MM.1S (cell line): Measurements from ENCODE around the gene POLR2J2.
"Not testable (repeated sequence)": the region's sequence is repeated elsewhere in the genome, so short reads cannot be mapped to it uniquely, and the experiment has no call there.

ENCODE experiments used
- DNase-seq: peaks from one replicate; pipeline ENCODE4 v3.0.0-alpha.2; 2015
- H2AFZ ChIP-seq: fragments of 300-600 bp; sonication (generic); 2 replicates; pipeline ENCODE4 v1.6.0; 2016; ENCODE audit warnings: antibody characterized with exemption, low read length
- H3F3A ChIP-seq: fragments of 300-600 bp; sonication (generic); 2 replicates; pipeline ENCODE4 v1.6.1; 2016; ENCODE audit warnings: mild to moderate bottlenecking, antibody characterized with exemption, low read length, moderate library complexity, mixed read lengths; ENCODE audit not compliant: insufficient read depth
- H3K27ac ChIP-seq: fragments of 300-600 bp; sonication (generic); 2 replicates; pipeline ENCODE4 v1.5.1; 2016; ENCODE audit warnings: mild to moderate bottlenecking, low read length
- H3K27me3 ChIP-seq: fragments of 300-600 bp; sonication (generic); replicated peaks from 2 replicates; pipeline ENCODE4 v1.6.0; 2016; ENCODE audit warnings: low read length; ENCODE audit not compliant: insufficient read depth
- H3K36me3 ChIP-seq: fragments of 300-600 bp; sonication (generic); replicated peaks from 2 replicates; pipeline ENCODE4 v1.6.1; 2016; ENCODE audit warnings: mild to moderate bottlenecking, low read length, mixed read lengths; ENCODE audit not compliant: insufficient read depth
- H3K4me1 ChIP-seq: fragments of 300-600 bp; sonication (generic); 2 replicates; pipeline ENCODE4 v1.6.1; 2016; ENCODE audit warnings: low read length, mixed read lengths
- H3K4me2 ChIP-seq: fragments of 300-600 bp; sonication (generic); 2 replicates; pipeline ENCODE4 v1.6.0; 2016; ENCODE audit warnings: low read depth, low read length
- H3K4me3 ChIP-seq: fragments of 300-600 bp; sonication (generic); 2 replicates; pipeline ENCODE4 v1.5.1; 2016; ENCODE audit warnings: low read length, mixed read lengths
- H3K79me2 ChIP-seq: fragments of 300-600 bp; sonication (generic); 2 replicates; pipeline ENCODE4 v1.6.1; 2016; ENCODE audit warnings: mixed run types, low read length, mixed read lengths
- H3K9ac ChIP-seq: fragments of 300-600 bp; sonication (generic); 2 replicates; pipeline ENCODE4 v1.6.1; 2016; ENCODE audit warnings: low read length, mixed read lengths
- H3K9me2 ChIP-seq: fragments of 300-600 bp; sonication (generic); replicated peaks from 2 replicates; pipeline ENCODE4 v1.6.1; 2016; ENCODE audit warnings: mild to moderate bottlenecking, low read length, mixed read lengths; ENCODE audit not compliant: insufficient read depth
- H3K9me3 ChIP-seq: fragments of 300-600 bp; sonication (generic); replicated peaks from 2 replicates; pipeline ENCODE4 v1.6.1; 2016; ENCODE audit warnings: mild to moderate bottlenecking, low read length, mixed read lengths; ENCODE audit not compliant: insufficient read depth
- H4K20me1 ChIP-seq: fragments of 300-600 bp; sonication (generic); 2 replicates; pipeline ENCODE4 v1.6.1; 2016; ENCODE audit warnings: mild to moderate bottlenecking, low read length, moderate library complexity, mixed read lengths; ENCODE audit not compliant: insufficient read depth

Gene POLR2J2

DNA sequence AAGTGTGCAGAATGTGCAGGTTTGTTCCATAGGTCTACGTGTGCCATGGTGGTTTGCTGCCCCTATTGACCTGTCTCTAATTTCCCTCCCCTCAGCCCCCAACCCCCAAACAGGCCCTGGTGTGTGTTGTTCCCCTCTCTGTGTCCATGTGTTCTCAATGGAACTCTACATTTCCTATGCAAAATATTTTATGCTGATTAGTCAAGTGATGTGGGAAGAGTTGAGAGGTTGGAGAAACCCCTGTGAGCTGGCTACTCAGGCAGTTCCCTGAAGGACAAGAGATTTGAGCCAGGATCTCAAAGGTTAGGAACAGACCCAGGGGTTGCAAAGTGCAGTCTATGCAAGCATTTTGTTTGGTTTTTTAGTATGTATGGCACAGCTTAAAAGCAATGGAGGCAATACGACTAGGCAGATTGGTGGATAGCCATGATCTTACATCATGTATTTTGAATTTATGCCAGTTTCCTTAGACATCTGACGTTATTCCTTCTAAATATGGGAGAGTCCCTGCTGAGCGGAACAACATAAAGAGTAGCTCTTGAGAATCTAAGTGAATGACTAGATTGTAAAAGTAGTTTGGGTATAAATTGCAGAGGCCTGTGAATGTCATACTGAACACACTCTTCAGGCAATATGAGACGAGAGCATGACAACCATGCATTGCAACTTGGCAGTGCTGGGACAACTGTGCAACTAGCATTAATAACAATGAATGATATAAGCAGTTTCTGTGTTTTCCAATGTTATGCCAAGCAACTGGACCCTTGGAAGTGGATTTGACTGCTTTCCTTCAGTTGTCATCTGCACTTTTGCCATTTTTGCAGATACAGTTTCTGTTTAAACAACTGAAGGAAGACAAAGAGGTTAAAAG, 26.4 kb upstream of the POLR2J2 start:
- not testable (repeated sequence) for DNase-seq, H2AFZ ChIP-seq, H3K9me3 ChIP-seq, H3K27me3 ChIP-seq, H3K9me2 ChIP-seq, H3K9ac ChIP-seq, H3K4me3 ChIP-seq, H3K4me1 ChIP-seq, H3K4me2 ChIP-seq, H4K20me1 ChIP-seq, H3K36me3 ChIP-seq, H3F3A ChIP-seq, H3K27ac ChIP-seq, H3K79me2 ChIP-seq

DNA sequence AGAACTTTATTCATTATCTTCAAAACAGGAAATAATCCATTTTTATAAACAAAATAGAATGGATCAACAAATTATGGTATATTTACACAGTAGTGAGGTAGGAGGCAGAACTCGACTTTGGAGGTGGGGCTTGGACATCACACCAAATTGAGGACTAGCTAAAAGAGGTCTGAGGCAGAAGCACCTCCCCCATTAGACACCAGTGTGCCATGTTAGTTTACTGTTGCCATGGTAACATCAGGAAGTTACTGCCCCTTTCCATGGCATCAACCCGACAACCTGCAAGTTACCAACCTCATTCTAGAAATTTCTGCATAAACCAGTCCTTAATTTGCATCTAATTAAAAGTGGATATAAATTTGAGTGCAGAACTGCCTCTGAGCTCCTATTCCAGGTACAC, 24.5 kb upstream of the POLR2J2 start:
- H3K79me2 ChIP-seq, H4K20me1 ChIP-seq, DNase-seq, H3K9ac ChIP-seq, H3K9me2 ChIP-seq, H2AFZ ChIP-seq, H3K4me1 ChIP-seq, H3K27ac ChIP-seq, H3F3A ChIP-seq, H3K4me2 ChIP-seq, H3K9me3 ChIP-seq, H3K27me3 ChIP-seq, H3K4me3 ChIP-seq, H3K36me3 ChIP-seq: not testable (repeated sequence)

DNA sequence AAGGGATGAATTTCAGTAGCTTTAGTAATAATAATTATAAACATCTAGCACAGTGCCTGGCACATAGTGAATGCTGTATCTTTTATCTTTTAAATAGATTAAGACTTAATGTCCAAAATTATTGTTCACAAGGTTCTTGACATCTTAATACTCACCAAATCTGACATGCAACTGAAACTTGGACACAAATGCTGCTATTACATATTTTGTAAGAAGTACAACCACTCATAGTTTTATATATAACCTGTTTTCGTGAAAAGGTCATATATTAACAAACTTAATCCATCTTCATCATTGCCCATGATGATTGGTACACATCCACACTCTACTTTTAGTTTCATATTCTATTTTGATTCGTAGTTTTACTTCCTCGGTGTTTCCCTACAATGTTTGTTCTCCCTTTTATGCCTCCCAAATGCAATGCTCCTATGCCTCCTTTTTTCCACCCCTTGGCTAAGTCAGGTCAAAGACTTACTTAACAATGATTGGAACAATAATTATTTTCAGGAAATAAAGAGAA, 23.6 kb upstream of the POLR2J2 start:
- not testable (repeated sequence) for H3K9ac ChIP-seq, H4K20me1 ChIP-seq
- H2AFZ ChIP-seq, result 0 out of 2 replicates have a peak overlapping the region, but pooled peaks have one; percentile 23

DNA sequence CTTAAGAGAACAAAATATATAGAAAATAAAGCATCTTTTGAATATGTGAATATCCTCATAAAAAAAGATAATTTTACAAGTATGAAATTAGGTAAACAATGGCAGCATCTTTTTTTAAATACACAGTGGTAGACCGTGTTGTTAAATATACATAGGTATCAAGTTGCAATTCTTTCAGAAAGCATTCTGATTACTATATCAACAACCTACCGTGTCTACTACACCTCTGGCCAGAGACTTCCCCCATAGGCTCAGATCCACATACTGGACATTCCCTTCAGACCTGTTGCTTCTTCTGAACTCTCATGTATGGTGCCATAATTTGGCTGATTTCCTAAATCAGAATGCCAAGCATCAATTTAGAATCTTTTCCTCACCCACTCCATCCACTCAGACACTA, 22.5 kb upstream of the POLR2J2 start:
- not testable (repeated sequence) for H3K79me2 ChIP-seq, H3K27ac ChIP-seq, H4K20me1 ChIP-seq, H3K36me3 ChIP-seq, H3K4me1 ChIP-seq, H3K9me3 ChIP-seq, H3K4me2 ChIP-seq, H3K4me3 ChIP-seq, H3F3A ChIP-seq, DNase-seq, H3K27me3 ChIP-seq, H3K9ac ChIP-seq, H2AFZ ChIP-seq, H3K9me2 ChIP-seq

More for the DNA sequence above, 23.6 kb upstream of the POLR2J2 start:
- H3K4me3 ChIP-seq, H3K9me3 ChIP-seq, H3K79me2 ChIP-seq, H3K27ac ChIP-seq, H3K9me2 ChIP-seq, H3K4me2 ChIP-seq, H3K27me3 ChIP-seq, DNase-seq, H3K4me1 ChIP-seq, H3K36me3 ChIP-seq, H3F3A ChIP-seq: not testable (repeated sequence)

DNA sequence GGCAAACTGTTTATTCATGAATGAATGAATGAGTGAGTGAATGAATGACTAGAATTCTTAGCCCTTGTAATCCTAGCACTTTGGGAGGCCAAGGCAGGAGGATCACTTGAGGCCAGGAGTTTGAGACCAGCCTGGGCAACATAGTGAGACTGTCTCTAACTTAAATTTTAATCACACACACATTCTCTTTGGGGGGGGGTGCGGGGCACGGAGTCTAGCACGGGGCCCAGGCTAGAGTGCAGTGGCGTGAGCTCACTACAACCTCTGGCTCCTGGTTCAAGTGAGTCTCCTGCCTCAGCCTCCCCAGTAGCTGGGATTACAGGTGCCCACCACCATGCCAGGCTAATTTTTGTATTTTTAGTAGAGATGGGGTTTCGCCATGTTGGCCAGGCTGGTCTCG, 19.1 kb upstream of the POLR2J2 start:
- not testable (repeated sequence) for H3K4me3 ChIP-seq, H3K4me2 ChIP-seq, H3K4me1 ChIP-seq, H3K9ac ChIP-seq, DNase-seq, H4K20me1 ChIP-seq, H3K27me3 ChIP-seq, H3F3A ChIP-seq, H3K36me3 ChIP-seq, H3K27ac ChIP-seq, H2AFZ ChIP-seq, H3K79me2 ChIP-seq, H3K9me2 ChIP-seq, H3K9me3 ChIP-seq

DNA sequence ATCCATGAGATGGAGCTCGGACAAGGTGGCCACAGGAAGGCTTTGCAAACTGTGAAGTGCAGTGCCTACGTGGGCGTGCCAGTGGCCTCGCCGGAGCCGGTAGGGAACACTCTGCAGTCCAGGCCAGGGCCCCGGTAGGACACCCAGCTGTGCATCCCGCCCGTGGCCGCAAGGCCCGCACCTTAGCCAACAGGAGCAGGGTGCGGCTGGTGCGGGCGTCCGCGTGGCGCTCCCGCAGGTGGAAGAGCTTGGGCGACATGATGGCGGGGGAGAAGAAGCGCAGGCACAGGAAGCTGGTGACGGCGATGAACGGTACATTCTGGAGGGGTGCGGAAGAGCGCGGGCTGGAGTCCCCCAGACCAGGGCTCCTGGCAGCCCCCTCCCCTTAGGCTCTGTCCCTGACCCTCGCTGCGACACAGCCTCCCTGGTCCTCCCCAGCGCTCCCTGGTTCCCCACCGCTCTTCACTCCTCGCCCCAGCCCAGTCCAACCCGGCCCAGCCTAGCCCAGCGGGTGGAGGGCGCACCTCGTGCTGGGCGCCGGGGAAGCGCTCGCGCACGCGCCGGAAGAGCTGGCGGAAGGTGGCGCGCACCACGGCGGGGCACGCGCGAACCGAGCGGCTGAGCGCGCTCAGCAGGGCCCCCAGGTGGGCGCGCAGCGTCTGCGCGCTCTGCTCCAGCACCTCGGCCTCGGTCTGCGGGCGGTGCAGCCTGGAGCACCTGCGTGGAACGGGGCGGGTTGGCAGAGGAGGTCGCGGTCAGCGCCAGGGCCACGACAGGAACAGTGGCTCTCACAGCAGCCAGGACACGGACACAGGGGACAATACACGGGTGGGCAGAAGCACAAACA, 18.2 kb upstream of the POLR2J2 start:
- H3K36me3 ChIP-seq, H3K9me2 ChIP-seq, H3K9me3 ChIP-seq, DNase-seq, H3K9ac ChIP-seq, H3K27ac ChIP-seq, H3K4me2 ChIP-seq, H3K27me3 ChIP-seq, H4K20me1 ChIP-seq, H3K79me2 ChIP-seq, H3F3A ChIP-seq, H3K4me1 ChIP-seq, H3K4me3 ChIP-seq, H2AFZ ChIP-seq: not testable (repeated sequence)

DNA sequence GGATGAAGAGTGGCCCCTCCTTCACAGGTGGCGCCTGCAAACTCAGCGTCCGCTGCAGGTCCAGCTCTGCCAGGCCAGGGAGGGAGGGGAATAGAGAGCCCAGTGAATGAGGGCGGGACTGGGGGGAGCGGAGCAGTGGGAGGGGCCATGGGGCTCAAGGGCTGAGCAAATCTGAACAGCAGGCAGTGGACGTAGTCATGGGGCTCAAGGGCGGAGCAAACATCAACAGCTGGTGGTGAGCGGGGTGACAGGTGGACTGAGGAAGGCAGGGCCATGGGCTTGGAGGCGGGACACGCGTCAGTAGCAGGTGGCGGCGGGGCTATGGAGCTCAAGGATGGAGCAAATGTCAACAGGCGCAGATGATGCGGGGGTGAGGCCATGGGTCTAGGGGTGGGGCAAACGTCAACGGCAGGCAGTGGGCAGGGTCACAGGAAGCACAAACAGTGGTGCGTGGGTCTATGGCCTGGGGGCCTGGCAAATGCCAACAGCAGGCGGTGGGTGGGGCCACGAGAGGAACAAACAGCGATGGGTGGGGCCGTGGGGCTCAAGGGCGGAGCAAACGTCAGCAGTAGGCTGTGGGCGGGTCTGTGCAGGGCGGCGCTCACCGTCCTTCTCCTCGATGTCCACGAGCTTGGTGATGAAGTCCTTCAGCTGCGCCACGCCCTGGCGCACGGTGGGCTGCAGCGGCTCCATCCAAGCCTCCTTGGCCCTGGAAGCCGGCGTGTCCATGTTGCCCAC, 17.0 kb upstream of the POLR2J2 start:
- not testable (repeated sequence) for H3K9me3 ChIP-seq, H3K36me3 ChIP-seq, H3F3A ChIP-seq, H3K4me1 ChIP-seq, H3K27ac ChIP-seq, H4K20me1 ChIP-seq, H3K27me3 ChIP-seq, H3K9me2 ChIP-seq, H3K4me2 ChIP-seq, H3K4me3 ChIP-seq, H3K9ac ChIP-seq, DNase-seq, H2AFZ ChIP-seq, H3K79me2 ChIP-seq
